Mesendoderm (in vitro differentiated cells): ENCODE data around the gene SCARF2.

Experiments used
- DNase-seq: peaks from one replicate; pipeline ENCODE4 v3.0.0; 2013
- H2AK5ac ChIP-seq: 2 replicates; pipeline ENCODE4 v1.6.1; 2013; ENCODE audit warnings: low read length, inconsistent platforms
- H2BK120ac ChIP-seq: 2 replicates; pipeline ENCODE4 v1.6.1; 2013; ENCODE audit warnings: low read depth, mild to moderate bottlenecking, low read length, moderate library complexity, mixed read lengths
- H2BK15ac ChIP-seq: replicated peaks from 2 replicates; pipeline ENCODE4 v1.6.1; 2013; ENCODE audit warnings: low read depth, mild to moderate bottlenecking, moderate library complexity
- H2BK5ac ChIP-seq: 2 replicates; pipeline ENCODE4 v1.6.1; 2013; ENCODE audit warnings: low read length, inconsistent platforms
- H3K18ac ChIP-seq: 2 replicates; pipeline ENCODE4 v1.6.1; 2013; ENCODE audit warnings: mild to moderate bottlenecking, low read length, mixed read lengths
- H3K23ac ChIP-seq: one replicate; pipeline ENCODE4 v1.6.1; 2013; ENCODE audit warnings: low read length
- H3K27ac ChIP-seq: 2 replicates; pipeline ENCODE4 v1.5.1; 2013; ENCODE audit warnings: low read depth, mild to moderate bottlenecking, inconsistent platforms, low read length, moderate library complexity
- H3K27me3 ChIP-seq: 2 replicates; pipeline ENCODE4 v1.6.1; 2013; ENCODE audit warnings: low read length, control low read depth, mild to moderate bottlenecking, inconsistent platforms; ENCODE audit not compliant: insufficient read depth, poor library complexity
- H3K36me3 ChIP-seq: 2 replicates; pipeline ENCODE4 v1.6.1; 2013; ENCODE audit warnings: low read length, inconsistent platforms; ENCODE audit not compliant: control insufficient read depth, insufficient read depth
- H3K4ac ChIP-seq: one replicate; pipeline ENCODE4 v1.6.1; 2013; ENCODE audit warnings: low read depth, mild to moderate bottlenecking, low read length, moderate library complexity
- H3K4me1 ChIP-seq: 2 replicates; pipeline ENCODE4 v1.6.1; 2013; ENCODE audit warnings: low read depth, low read length, inconsistent platforms; ENCODE audit not compliant: control insufficient read depth
- H3K4me2 ChIP-seq: 2 replicates; pipeline ENCODE4 v1.6.1; 2013; ENCODE audit warnings: low read length
- H3K4me3 ChIP-seq: 2 replicates; pipeline ENCODE4 v1.5.1; 2013; ENCODE audit warnings: mild to moderate bottlenecking, low read length
- H3K56ac ChIP-seq: one replicate; pipeline ENCODE4 v1.6.1; 2013; ENCODE audit warnings: low read length
- H3K79me1 ChIP-seq: 2 replicates; pipeline ENCODE4 v1.6.1; 2013; ENCODE audit warnings: low read length, inconsistent platforms
- H3K79me2 ChIP-seq: 2 replicates; pipeline ENCODE4 v1.6.1; 2013; ENCODE audit warnings: mild to moderate bottlenecking, low read length; ENCODE audit not compliant: control insufficient read depth, insufficient read depth
- H3K9ac ChIP-seq: 2 replicates; pipeline ENCODE4 v1.6.1; 2013; ENCODE audit warnings: low read length, inconsistent platforms
- H4K5ac ChIP-seq: one replicate; pipeline ENCODE4 v1.6.1; 2013; ENCODE audit warnings: low read length
- H4K8ac ChIP-seq: one replicate; pipeline ENCODE4 v1.6.1; 2013; ENCODE audit warnings: low read depth, mild to moderate bottlenecking, control low read depth, low read length, moderate library complexity
- WGBS: extraction: QIAGEN DNeasy Blood & Tissue Kit; methylation state at CpG from one replicate; pipeline ENCODE4 v1.1.7; 2013; ENCODE audit warnings: low lambda C conversion rate, missing lambda C conversion rate; ENCODE audit not compliant: insufficient coverage; ENCODE audit errors: extremely low coverage; 5-methylcytosine and 5-hydroxymethylcytosine counted together

SCARF2 gene

GRCh38 chr22:20464912-20465758 is 27.5 kb upstream of the SCARF2 start:
- Histone ChIP-seq H3K4me1 (no peaks in the 10 kb centered on the region), H2BK5ac (no peak overlapping the region), H3K4ac (no peak overlapping the region), H4K5ac (no peak overlapping the region), H3K36me3 (no peaks in the 10 kb centered on the region), H3K79me1 (no peaks in the 10 kb centered on the region), H3K27me3 (no peaks in the 10 kb centered on the region), H3K56ac (no peak overlapping the region), H3K4me3 (no peak overlapping the region), H3K23ac (no peak overlapping the region), H3K9ac (no peak overlapping the region), H3K79me2 (no peaks in the 10 kb centered on the region), H3K27ac (no peak overlapping the region), H3K4me2 (no peak overlapping the region), H2AK5ac (no peak overlapping the region), H4K8ac (no peak overlapping the region), H2BK15ac (no peak overlapping the region), H2BK120ac (no peak overlapping the region), H3K18ac (no peak overlapping the region)
- DNase-seq = no peak
- no CpG with 5 or more reads among the region's 32 CpGs for WGBS

GRCh38 chr22:20464096-20464614 is 26.5 kb upstream of the SCARF2 start:
- Histone ChIP-seq H2BK5ac (no peak overlapping the region), H3K36me3 (no peaks in the 10 kb centered on the region), H3K4me3 (no peak overlapping the region), H3K27ac (no peak overlapping the region), H3K9ac (no peak overlapping the region), H3K4me1 (no peaks in the 10 kb centered on the region), H3K4me2 (no peak overlapping the region), H4K8ac (no peak overlapping the region), H3K23ac (no peak overlapping the region), H4K5ac (no peak overlapping the region), H2BK120ac (no peak overlapping the region), H2AK5ac (no peak overlapping the region), H3K18ac (no peak overlapping the region), H3K79me2 (no peaks in the 10 kb centered on the region), H3K56ac (no peak overlapping the region), H3K79me1 (no peaks in the 10 kb centered on the region), H2BK15ac (no peak overlapping the region), H3K4ac (no peak overlapping the region), H3K27me3 (no peaks in the 10 kb centered on the region)
- no peak for DNase-seq
- WGBS = no CpG with 5 or more reads among the region's 11 CpGs

GRCh38 chr22:20463324-20464095 is 25.9 kb upstream of the SCARF2 start:
- Histone ChIP-seq H3K4me3 (no peak overlapping the region), H3K56ac (no peak overlapping the region), H2BK15ac (no peak overlapping the region), H3K23ac (no peak overlapping the region), H2AK5ac (no peak overlapping the region), H3K27me3 (no peaks in the 10 kb centered on the region), H2BK120ac (no peak overlapping the region), H4K8ac (no peak overlapping the region), H3K4me2 (no peak overlapping the region), H3K79me1 (no peaks in the 10 kb centered on the region), H3K9ac (no peak overlapping the region), H3K18ac (no peak overlapping the region), H3K4ac (no peak overlapping the region), H3K27ac (no peak overlapping the region), H3K4me1 (no peaks in the 10 kb centered on the region), H3K79me2 (no peaks in the 10 kb centered on the region), H2BK5ac (no peak overlapping the region), H3K36me3 (no peaks in the 10 kb centered on the region), H4K5ac (no peak overlapping the region)
- no peak for DNase-seq
- WGBS = no CpG with 5 or more reads among the region's 2 CpGs

- Histone ChIP-seq H3K27ac (no peak overlapping the region), H3K4me2 (no peak overlapping the region), H3K18ac (no peak overlapping the region), H3K23ac (no peak overlapping the region), H3K79me2 (no peaks in the 10 kb centered on the region), H4K5ac (no peak overlapping the region), H3K56ac (no peak overlapping the region), H4K8ac (no peak overlapping the region), H2BK5ac (no peak overlapping the region), H3K4ac (no peak overlapping the region), H2BK15ac (no peak overlapping the region), H3K4me3 (no peak overlapping the region), H2BK120ac (no peak overlapping the region), H3K27me3 (no peaks in the 10 kb centered on the region), H2AK5ac (no peak overlapping the region), H3K4me1 (peaks cover 2% of the 10 kb centered on the region), H3K79me1 (no peaks in the 10 kb centered on the region), H3K36me3 (no peaks in the 10 kb centered on the region), H3K9ac (no peak overlapping the region)
- WGBS = no CpG with 5 or more reads among the region's 4 CpGs
- DNase-seq = no peak
These were observed 22.2 kb upstream of the SCARF2 start for GRCh38 chr22:20459862-20460261.

GRCh38 chr22:20459152-20459542 is 21.5 kb upstream of the SCARF2 start:
- Histone ChIP-seq H3K23ac (no peak overlapping the region), H2BK15ac (no peak overlapping the region), H3K36me3 (no peaks in the 10 kb centered on the region), H3K27ac (no peak overlapping the region), H4K8ac (no peak overlapping the region), H3K9ac (no peak overlapping the region), H3K79me1 (no peaks in the 10 kb centered on the region), H2BK5ac (no peak overlapping the region), H3K4ac (no peak overlapping the region), H3K18ac (no peak overlapping the region), H3K4me2 (no peak overlapping the region), H3K56ac (no peak overlapping the region), H4K5ac (no peak overlapping the region), H3K79me2 (no peaks in the 10 kb centered on the region), H2AK5ac (no peak overlapping the region), H3K4me3 (no peak overlapping the region), H3K27me3 (no peaks in the 10 kb centered on the region), H3K4me1 (peaks cover 2% of the 10 kb centered on the region), H2BK120ac (no peak overlapping the region)
- DNase-seq = no peak
- WGBS = no CpG with 5 or more reads among the region's 3 CpGs
